Urinary bladder (tissue), 4 donors: Measurements from ENCODE around the gene THAP4. TPM values are rescaled to one million over a fixed set of nuclear protein-coding genes. Genes with fewer than 3 reads are reported as not detected.

ENCODE experiments used
- DNase-seq: peaks from one replicate; pipeline ENCODE4 v3.0.0-alpha.2; 2015; ENCODE audit errors: extremely low spot score
- H3K27ac ChIP-seq: one replicate; pipeline ENCODE4 v1.5.1; 2013; ENCODE audit warnings: low read depth, mild to moderate bottlenecking, moderate library complexity
- H3K36me3 ChIP-seq: one replicate; pipeline ENCODE4 v1.6.1; 2013; ENCODE audit warnings: mild to moderate bottlenecking, moderate library complexity; ENCODE audit not compliant: insufficient read depth
- H3K4me1 ChIP-seq: one replicate; pipeline ENCODE4 v1.6.1; 2013; ENCODE audit warnings: mild to moderate bottlenecking, moderate library complexity; ENCODE audit not compliant: insufficient read depth
- H3K4me3 ChIP-seq: one replicate; pipeline ENCODE4 v1.5.1; 2013; ENCODE audit warnings: low read depth, low read length
- WGBS: extraction: QIAGEN DNeasy Blood & Tissue Kit; methylation state at CpG from one replicate; pipeline ENCODE4 v1.1.7; 2013; 5-methylcytosine and 5-hydroxymethylcytosine counted together
- polyA plus RNA-seq: library from polyadenylated mRNA; stranded (reverse); fragments of 200-250 nt; gene quantifications from one replicate; pipeline ENCODE4 v1.2.3, GENCODE V29; 2013
- total RNA-seq: library from RNA; depleted of rRNA; stranded (reverse); fragments of >200 nt; gene quantifications from one replicate; pipeline ENCODE4 v1.2.3, GENCODE V29; 2014
- donor health status: healthy with polysubstance abuse.
- donor health status: healthy.

Gene THAP4, protein sequence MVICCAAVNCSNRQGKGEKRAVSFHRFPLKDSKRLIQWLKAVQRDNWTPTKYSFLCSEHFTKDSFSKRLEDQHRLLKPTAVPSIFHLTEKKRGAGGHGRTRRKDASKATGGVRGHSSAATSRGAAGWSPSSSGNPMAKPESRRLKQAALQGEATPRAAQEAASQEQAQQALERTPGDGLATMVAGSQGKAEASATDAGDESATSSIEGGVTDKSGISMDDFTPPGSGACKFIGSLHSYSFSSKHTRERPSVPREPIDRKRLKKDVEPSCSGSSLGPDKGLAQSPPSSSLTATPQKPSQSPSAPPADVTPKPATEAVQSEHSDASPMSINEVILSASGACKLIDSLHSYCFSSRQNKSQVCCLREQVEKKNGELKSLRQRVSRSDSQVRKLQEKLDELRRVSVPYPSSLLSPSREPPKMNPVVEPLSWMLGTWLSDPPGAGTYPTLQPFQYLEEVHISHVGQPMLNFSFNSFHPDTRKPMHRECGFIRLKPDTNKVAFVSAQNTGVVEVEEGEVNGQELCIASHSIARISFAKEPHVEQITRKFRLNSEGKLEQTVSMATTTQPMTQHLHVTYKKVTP
- 18.9 TPM for total RNA-seq
- polyA plus RNA-seq, result 49.3 TPM

DNA sequence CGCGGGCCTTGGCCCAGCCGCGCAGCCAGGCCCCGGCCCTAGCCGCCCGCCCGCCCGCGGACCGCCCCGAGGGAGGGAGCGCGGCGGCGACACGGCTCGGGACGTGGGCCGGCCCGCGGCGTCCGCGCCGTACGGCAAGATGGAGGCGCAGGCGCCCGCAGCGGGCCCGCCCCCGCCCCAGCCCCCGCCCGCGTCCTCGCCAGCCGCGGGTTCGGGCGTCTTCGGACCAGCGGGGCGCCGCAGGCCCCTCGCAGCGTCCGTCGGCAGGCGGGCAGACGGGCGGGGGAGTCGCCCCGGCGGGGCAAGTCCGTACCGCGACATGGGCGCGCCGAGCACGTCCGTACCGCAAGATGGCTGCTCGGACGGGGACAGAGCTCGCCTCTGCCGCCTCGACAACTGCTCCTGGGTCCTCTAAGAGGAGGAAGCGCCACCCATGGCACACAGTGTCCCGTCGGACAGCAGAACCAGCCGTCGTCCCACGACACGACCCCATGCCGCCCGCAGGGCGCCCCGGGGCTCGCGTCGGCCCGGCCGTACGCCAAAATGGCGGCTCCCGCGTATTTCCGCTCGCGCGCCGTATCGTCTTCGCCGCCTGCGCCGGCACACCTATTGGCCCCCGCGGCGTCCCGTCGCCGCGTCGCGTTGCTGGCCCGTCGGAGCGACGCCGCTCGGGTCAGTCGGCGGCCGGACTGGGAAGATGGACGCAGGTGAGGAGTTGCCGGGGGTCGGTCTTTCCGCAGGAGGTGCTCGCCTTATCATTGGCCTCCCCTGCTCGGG is at the start of gene THAP4, which contains the start of gene ATG4B:
THAP4 (minus strand) TSS at position 141 of the 777 bp plus-strand sequence. CDS start 141 bp downstream, outside the sequence.
ATG4B (plus strand) TSS at position 676 of the 777 bp plus-strand sequence; CDS start at position 698, 22 bp downstream.
- WGBS, result under 1% methylated on average over 123 of the region's 123 CpGs
- Histone ChIP-seq H3K4me1 (no peaks in the 10 kb centered on the region), H3K27ac (peak within 1 kb of the TSS; percentile 100), H3K36me3 (no peaks in the 10 kb centered on the region), H3K4me3 (peak within 1 kb of the TSS; percentile 98)
- DNase-seq, result peak; percentile 42

DNA sequence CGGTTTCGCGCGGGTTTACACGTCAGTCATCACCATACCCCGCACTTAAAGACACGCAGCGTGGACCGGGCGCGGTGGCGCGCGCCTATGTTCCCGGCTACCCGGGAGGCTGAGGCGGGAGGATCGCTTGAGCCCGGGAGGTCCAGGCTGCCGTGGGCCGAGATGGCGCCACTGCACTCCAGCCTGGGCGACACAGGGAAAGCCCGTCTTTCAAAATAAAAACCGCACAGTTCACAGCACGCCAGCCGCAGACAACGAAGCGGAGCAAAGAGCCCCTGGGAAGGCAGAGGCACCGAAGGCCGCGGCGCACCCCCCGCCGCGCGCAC is 49.3 kb upstream of the THAP4 start:
- H3K4me3 ChIP-seq, result peak overlapping the region; percentile 98
- no peak overlapping the region for H3K27ac ChIP-seq
- H3K36me3 ChIP-seq, result no peaks in the 10 kb centered on the region
- WGBS, result under 1% methylated on average over 37 of the region's 37 CpGs
- no peaks in the 10 kb centered on the region for H3K4me1 ChIP-seq
- no peak for DNase-seq

DNA sequence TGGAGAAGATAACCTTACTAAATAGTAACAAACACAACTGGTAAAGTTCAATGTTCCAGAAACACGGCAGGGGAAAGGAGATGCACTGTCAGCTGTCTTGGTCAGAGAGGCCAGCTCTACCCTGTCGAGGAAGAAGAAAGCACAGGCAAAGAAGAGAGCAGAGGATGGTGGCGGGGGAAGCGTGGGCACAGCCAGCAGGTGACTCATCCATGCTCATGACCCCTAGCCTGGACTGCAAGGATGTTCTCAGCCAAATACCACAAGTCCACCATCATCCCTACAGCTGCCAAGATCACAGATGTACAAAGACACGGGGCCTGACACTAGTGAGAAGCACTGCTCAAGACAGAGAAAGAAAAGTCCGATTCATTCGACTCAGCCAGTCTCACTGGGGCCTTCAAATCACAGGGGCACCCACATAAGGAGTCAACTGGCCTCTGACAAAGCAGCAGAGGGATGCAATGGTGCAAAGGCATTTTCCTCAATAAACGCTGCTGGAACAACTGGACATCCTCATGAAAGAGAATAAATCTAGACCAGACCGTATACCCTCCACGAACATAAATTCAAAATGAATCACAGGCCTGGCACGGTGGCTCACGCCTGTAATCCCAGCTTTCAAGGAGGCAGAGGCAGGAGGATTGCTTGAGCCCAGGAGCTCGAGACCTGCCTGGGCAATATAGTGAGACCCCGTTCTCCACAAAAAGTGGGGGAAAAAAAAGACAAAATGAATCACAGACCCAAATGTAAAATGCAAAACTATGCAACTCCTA is 44.1 kb upstream of the THAP4 start:
- no peak for DNase-seq
- 68% methylated on average over 14 of the region's 14 CpGs for WGBS
- no peaks in the 10 kb centered on the region for H3K36me3 ChIP-seq
- H3K27ac ChIP-seq, result no peak overlapping the region
- H3K4me3 ChIP-seq, result no peak overlapping the region
- H3K4me1 ChIP-seq, result no peaks in the 10 kb centered on the region

DNA sequence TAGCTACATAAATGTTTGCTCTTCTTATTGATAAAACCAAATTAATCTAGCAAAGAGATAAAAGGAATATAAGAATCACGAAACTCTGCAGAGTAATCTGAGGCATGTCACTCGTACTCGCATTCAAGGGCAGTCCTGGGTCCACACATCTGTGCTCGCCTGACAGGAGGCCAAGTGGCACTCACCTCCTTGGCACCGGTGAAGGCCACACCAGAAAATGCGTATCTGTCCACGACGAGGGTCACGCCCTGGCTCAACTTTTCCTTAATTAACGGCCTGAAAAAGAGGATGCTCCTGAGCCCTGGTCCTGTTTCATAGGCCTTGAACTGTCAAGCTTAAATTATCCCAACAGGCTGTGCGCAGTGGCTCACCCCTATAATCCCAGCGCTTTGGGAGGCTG is 43.1 kb upstream of the THAP4 start:
- Histone ChIP-seq H3K4me1 (no peaks in the 10 kb centered on the region), H3K4me3 (no peak overlapping the region), H3K36me3 (no peaks in the 10 kb centered on the region), H3K27ac (no peak overlapping the region)
- 93% methylated on average over 12 of the region's 12 CpGs for WGBS
- no peak for DNase-seq

DNA sequence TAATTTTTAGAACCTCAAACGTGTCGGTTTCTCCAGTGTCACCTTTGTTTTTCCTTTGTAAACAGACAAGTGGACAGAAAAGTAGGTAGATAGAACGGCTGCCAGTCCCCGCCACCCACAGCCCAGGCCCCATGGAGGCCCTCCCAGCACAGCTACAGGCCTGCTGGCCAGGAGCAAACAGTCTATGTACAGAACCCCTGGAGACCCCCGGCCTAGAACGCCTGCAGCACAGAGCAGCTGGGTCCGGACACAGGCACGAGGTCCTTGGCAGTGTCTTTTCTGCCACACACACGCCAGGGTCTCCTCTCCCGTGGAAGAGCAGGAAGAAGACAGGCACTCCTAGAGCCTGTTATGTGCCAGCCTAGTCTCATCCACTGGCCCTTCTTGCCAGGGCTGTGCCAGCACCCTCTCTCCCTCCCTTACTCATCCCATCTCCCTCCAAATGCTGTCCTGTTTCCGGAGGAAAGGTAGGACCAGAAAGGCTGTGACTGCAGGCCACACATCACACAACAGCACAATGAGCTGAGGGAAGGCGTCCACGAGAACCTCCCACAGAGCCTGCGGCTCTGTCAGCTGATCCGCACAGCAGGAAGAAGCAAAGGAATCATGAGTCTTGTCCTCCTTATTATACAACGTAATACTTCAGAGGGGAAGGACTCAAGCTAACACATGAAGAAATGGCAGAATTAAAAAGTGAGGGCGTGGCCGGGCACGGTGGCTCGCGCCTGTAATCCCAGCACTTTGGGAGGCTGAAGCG is 42.0 kb upstream of the THAP4 start:
- 94% methylated on average over 22 of the region's 22 CpGs for whole genome bisulfite sequencing
- Histone ChIP-seq H3K27ac (no peak overlapping the region), H3K36me3 (no peaks in the 10 kb centered on the region), H3K4me1 (no peaks in the 10 kb centered on the region), H3K4me3 (no peak overlapping the region)
- DNase-seq, result no peak

DNA sequence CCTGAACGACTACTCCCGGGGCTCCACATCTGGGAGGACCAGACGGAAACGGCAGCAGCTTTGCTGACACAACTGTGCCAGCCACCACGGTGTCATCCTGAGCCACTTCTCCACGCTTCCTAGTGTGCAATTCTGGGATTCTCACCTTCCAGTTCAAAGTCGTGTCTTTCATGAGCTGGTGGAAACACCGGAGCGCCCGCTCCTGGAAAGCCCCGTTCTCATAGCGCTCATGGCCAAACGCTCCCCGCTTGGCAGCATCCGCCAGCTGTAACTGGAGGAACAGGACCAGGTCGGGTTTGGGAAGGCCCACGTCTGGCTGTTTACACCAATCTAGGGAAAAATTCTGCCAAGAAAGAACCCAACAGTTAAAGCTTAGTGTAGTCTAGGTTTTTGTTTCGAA is 41.3 kb upstream of the THAP4 start:
- no peak for DNase-seq
- no peaks in the 10 kb centered on the region for H3K36me3 ChIP-seq
- no peak overlapping the region for H3K4me3 ChIP-seq
- H3K4me1 ChIP-seq, result no peaks in the 10 kb centered on the region
- WGBS, result 89% methylated on average over 18 of the region's 18 CpGs
- H3K27ac ChIP-seq, result no peak overlapping the region

DNA sequence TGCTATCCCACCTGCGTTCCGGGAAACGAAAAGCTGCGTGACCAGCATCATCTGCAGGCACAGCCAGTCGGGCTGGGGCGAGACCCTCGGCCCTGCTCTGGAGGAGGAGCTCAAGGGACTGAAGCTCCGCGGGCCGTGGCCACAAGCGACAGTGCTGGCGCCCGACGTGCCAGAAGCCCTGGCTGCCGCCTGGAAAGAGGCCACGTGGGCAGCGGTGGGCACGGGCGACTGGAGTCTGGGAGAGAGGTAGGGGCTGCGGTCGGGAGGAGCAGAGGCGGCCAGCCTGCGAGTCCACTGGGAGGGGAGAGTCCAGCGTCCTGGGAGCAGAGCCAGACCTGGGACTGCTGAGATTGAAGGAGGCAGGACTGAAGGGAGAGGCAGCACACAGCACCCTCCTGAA is 40.4 kb upstream of the THAP4 start:
- no peaks in the 10 kb centered on the region for H3K4me1 ChIP-seq

DNA sequence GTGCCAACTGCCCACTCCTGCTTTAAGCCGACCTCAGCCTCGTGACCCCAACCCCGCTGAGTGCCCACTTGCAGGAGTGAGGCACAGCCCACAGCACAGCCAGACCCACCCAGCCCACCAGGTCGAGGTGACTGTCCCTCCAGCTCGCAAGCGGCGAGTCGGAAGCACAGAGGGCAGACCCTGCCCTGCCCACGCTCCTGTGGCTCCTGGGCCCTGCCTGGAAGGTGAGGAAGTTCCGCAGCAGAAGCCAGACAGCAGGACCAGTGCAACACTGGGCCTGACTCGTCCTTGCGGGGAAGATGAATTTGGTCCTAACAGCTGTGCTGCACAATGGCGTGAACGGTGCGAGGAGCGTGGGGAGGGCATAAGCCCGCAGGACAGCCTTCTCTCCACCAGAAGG is 39.7 kb upstream of the THAP4 start:
- Histone ChIP-seq H3K36me3 (no peaks in the 10 kb centered on the region), H3K27ac (no peak overlapping the region), H3K4me1 (no peaks in the 10 kb centered on the region), H3K4me3 (no peak overlapping the region)
- no peak for DNase-seq
- WGBS, result 93% methylated on average over 17 of the region's 17 CpGs

More for the DNA sequence above, 40.4 kb upstream of the THAP4 start:
- H3K36me3 ChIP-seq, result no peaks in the 10 kb centered on the region
- DNase-seq, result no peak
- H3K27ac ChIP-seq, result no peak overlapping the region
- WGBS, result 93% methylated on average over 24 of the region's 24 CpGs
- H3K4me3 ChIP-seq, result no peak overlapping the region

DNA sequence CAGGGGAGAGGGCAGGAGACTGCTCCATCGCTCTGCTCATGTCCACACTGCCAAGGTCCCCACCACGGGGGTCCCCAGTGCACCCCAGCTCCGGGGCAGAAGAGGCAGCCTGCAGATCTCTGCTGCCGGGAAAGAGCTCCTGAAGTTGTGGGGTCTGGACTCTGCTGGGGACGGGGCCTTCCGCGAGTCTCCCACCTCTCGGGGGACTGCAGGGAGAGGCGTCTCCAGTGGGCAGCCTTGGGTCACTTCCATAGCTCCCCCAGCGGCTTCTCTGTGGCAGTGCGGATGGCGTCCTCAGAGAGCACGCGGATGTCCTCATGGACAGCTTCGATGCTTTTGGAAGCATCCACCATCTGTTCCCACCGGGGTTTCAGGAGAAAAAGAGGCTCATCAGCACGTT is 38.9 kb upstream of the THAP4 start:
- DNase-seq, result no peak
- 87% methylated on average over 17 of the region's 17 CpGs for WGBS
- peaks cover under 1% of the 10 kb centered on the region for H3K36me3 ChIP-seq

DNA sequence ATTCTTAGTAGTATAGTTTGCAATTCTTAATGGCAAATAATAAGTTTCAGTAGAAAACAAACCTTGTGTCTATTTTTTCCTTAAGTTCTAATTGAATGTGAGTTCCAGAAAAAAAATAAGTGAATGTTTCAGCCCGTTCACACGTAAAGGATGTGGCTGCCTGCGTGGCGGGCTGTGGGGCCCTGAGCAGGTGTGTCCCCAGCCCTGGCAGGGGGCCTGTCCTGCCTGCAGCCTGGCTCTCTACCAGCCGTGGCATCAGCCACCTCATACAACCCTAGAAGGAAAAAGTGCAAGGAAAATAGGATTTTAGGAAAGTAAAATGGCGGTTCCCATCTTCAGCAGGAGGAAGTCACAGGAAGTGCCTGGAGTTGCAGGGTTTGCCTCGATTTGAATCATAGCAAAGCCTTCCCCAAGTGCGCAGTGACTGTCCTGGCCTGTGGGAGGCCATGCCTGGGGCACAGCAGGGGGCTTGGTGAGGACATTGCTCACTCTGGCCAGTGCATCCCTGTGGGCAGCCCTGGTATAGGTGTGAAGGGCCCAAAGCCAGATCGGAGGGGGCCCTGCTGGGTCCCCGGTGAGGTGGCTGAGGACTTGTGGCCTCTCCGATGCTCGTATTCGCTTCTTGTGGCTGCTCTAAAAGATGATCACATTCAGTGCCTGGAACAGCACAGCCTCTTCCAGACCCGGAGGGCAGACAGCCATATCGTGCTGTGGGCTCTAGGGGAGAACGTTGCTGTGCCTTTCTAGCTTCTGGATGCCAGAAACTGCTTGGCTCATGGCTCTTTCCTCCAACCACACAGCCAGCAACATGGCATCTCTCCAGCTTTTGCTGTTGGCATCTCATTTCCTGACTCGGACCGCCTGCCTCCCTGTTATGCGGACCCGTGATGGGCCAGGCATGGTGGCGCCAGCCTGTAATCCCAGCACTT is 37.1 kb upstream of the THAP4 start:
- no peak for DNase-seq
- no peak overlapping the region for H3K27ac ChIP-seq
- no peak overlapping the region for H3K4me3 ChIP-seq
- H3K36me3 ChIP-seq, result peaks cover 8% of the 10 kb centered on the region
- 82% methylated on average over 21 of the region's 21 CpGs for WGBS
- H3K4me1 ChIP-seq, result no peaks in the 10 kb centered on the region

More for the DNA sequence above, 38.9 kb upstream of the THAP4 start:
- Histone ChIP-seq H3K4me3 (no peak overlapping the region), H3K4me1 (no peaks in the 10 kb centered on the region), H3K27ac (no peak overlapping the region)

DNA sequence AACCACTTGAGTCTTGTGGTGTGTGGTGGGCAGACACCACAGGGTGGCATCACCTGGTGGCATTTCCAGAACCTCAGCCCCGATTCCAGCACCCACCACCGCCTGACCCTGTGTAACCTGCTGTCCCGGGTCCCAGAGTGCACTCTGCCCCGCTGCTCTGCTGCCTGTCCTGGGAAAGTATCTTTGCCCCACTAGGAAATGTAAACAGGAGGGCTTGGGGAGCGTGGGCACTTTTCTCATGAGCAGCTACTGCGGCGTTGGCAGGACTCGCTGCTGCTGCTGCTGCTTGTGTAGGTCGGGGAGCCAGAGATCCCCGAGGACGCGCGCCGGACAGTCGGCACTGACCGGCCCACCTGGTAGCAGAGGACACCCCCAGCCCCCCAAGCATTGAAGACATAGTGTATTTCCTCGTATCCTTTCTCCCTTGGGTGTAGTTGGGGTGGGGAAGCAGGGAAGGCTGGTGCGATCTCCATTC is 36.3 kb upstream of the THAP4 start:
- WGBS, result 88% methylated on average over 18 of the region's 18 CpGs
- Histone ChIP-seq H3K27ac (no peak overlapping the region), H3K4me3 (no peak overlapping the region), H3K36me3 (peaks cover 8% of the 10 kb centered on the region), H3K4me1 (no peaks in the 10 kb centered on the region)
- no peak for DNase-seq
